PC-9 (cell line): Measurements from ENCODE around the gene CENPVL2. TPM values are rescaled to one million over a fixed set of nuclear protein-coding genes. Genes with fewer than 3 reads are reported as not detected.
"Not testable (repeated sequence)": the region's sequence is repeated elsewhere in the genome, so short reads cannot be mapped to it uniquely, and the experiment has no call there.

Experiments
- Bru-seq: library from RNA; stranded (reverse); fragments of 400-500 nt; gene quantifications from one replicate; lab custom pipeline; 2021; lab: Mats Ljungman, UMichigan
- BruChase-seq, 2 experiments: library from RNA; stranded (reverse); fragments of 400-500 nt; gene quantifications; one replicate each; lab custom pipeline; 2021; lab: Mats Ljungman, UMichigan
- BruUV-seq: library from RNA; stranded (reverse); fragments of 400-500 nt; replicated peaks from 2 replicates; lab custom pipeline; 2021; lab: Mats Ljungman, UMichigan
- CTCF ChIA-PET: fragments of 300-600 bp; sonication (Branson Sonifier 250); formaldehyde crosslinking; loops from one replicate; lab custom pipeline; 2022; ENCODE audit warnings: antibody characterized with exemption; lab: Charles Lee
- POLR2A ChIA-PET: fragments of 300-600 bp; sonication (Branson Sonifier 250); formaldehyde crosslinking; loops from one replicate; lab custom pipeline; 2022; ENCODE audit warnings: antibody characterized with exemption; ENCODE audit not compliant: unreplicated experiment; lab: Charles Lee
- DNase-seq, 2 experiments: peaks; one replicate each; pipeline versions ENCODE4 v3.0.0 to v3.0.0-alpha.2; 2015 to 2022; ENCODE audit warnings: mixed read lengths in 1 of 2
- H2AFZ ChIP-seq: fragments of 200-600 bp; sonication (generic); 2 replicates; pipeline ENCODE4 v1.8.1; 2017; ENCODE audit warnings: antibody characterized with exemption
- H3F3A ChIP-seq: fragments of 200-600 bp; sonication (generic); 2 replicates; pipeline ENCODE4 v1.8.1; 2017; ENCODE audit warnings: antibody characterized with exemption, mild to moderate bottlenecking, low read depth; ENCODE audit not compliant: insufficient read depth
- H3K27ac ChIP-seq: fragments of 200-600 bp; sonication (generic); 2 replicates; pipeline ENCODE4 v1.6.1; 2016; ENCODE audit warnings: mixed run types
- H3K27me3 ChIP-seq: fragments of 200-600 bp; sonication (generic); 2 replicates; pipeline ENCODE4 v1.6.1; 2016; ENCODE audit warnings: low read depth, mixed run types; ENCODE audit not compliant: insufficient read depth
- H3K36me3 ChIP-seq: fragments of 200-600 bp; sonication (generic); 2 replicates; pipeline ENCODE4 v1.6.1; 2016; ENCODE audit warnings: low read depth, mixed run types
- H3K4me1 ChIP-seq: fragments of 200-600 bp; sonication (generic); replicated peaks from 2 replicates; pipeline ENCODE4 v1.6.1; 2016; ENCODE audit warnings: mixed run types; ENCODE audit not compliant: insufficient read depth
- H3K4me2 ChIP-seq: fragments of 200-600 bp; sonication (generic); 2 replicates; pipeline ENCODE4 v1.6.1; 2017; ENCODE audit warnings: mixed run types
- H3K4me3 ChIP-seq: fragments of 200-600 bp; sonication (generic); 2 replicates; pipeline ENCODE4 v1.6.1; 2016; ENCODE audit warnings: mixed run types
- H3K79me2 ChIP-seq: fragments of 200-600 bp; sonication (generic); 2 replicates; pipeline ENCODE4 v1.6.1; 2017; ENCODE audit warnings: low read depth, mixed run types
- H3K9me2 ChIP-seq: fragments of 200-600 bp; sonication (generic); 2 replicates; pipeline ENCODE4 v1.8.1; 2017; ENCODE audit warnings: mild to moderate bottlenecking; ENCODE audit not compliant: insufficient read depth
- H3K9me3 ChIP-seq: fragments of 200-600 bp; sonication (generic); 2 replicates; pipeline ENCODE4 v1.8.1; 2016; ENCODE audit warnings: low read depth; ENCODE audit not compliant: insufficient read depth
- H4K20me1 ChIP-seq: fragments of 200-600 bp; sonication (generic); 2 replicates; pipeline ENCODE4 v1.8.1; 2017; ENCODE audit not compliant: insufficient read depth
- CTCF ChIP-seq: fragments of 200-600 bp; sonication (generic); conservative IDR thresholded peaks from 2 replicates; pipeline ENCODE4 v1.6.1; 2017; ENCODE audit warnings: mixed run types, antibody characterized with exemption, mild to moderate bottlenecking, moderate library complexity
- EZH2 ChIP-seq: fragments of 200-600 bp; sonication (generic); IDR thresholded peaks from 2 replicates; pipeline ENCODE4 v1.8.0; 2017; ENCODE audit warnings: antibody characterized with exemption, low read depth
- intact Hi-C: fragments of 100-400 bp; cut with micrococcal nuclease; formaldehyde crosslinking; loops from one replicate; pipeline ENCODE4 v1.10.0; 2022; ENCODE audit not compliant: unreplicated experiment
- long read RNA-seq: library from polyadenylated mRNA; stranded (forward); transcript quantifications from one replicate; pipeline ENCODE4 v2.0.0, GENCODE V29; 2022
- total RNA-seq: library from RNA; stranded (reverse); gene quantifications from 2 replicates; pipeline ENCODE4 v1.2.3, GENCODE V29; 2021

CENPVL2 gene
- total RNA-seq, result not detected in 2 replicates
- not detected for Bru-seq, nascent RNA
- BruChase-seq, experiment 1, labeled RNA remaining after a 2-hour chase, result not detected
- BruChase-seq, experiment 2, labeled RNA remaining after a 6-hour chase, result not detected
- long read RNA-seq, result 0 reads

GRCh38 chrX:51682720-51683062 lies at the start of gene CENPVL2:
TSS of gene CENPVL2 (minus strand) at chrX:51682831. CDS start at chrX:51682831, 0 bp downstream.
- H3K4me1 ChIP-seq, H3K36me3 ChIP-seq, H3K9me2 ChIP-seq, POLR2A ChIA-PET, H4K20me1 ChIP-seq, DNase-seq, H3K27ac ChIP-seq, CTCF ChIA-PET, intact Hi-C loops, H3K9me3 ChIP-seq, H3K27me3 ChIP-seq, H2AFZ ChIP-seq, H3F3A ChIP-seq, BruUV-seq, H3K79me2 ChIP-seq, H3K4me2 ChIP-seq, H3K4me3 ChIP-seq: not testable (repeated sequence)

DNA sequence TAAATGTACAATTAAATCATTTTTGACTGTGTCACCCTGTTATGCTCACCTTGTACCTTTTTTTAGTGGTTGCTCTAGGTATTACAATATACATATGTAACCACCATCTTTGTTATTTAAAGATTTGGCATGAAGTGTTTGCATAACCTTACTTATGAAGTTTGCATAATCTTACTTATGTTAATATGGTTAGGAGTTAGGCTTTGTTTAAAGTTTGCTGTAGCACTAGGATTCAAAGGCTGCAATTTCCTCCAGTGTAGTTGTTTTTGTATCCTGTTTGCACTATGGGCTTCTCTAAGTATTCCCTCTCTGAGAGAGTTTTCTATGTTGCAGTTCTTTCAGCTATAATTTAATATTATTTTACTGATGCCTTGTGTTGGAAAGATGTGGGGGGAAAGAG lies 45.6 kb upstream of the CENPVL2 start:
- no peaks in the 10 kb centered on the region for H3K36me3 ChIP-seq
- BruUV-seq, result no TSS peak
- no peak for DNase-seq
- H4K20me1 ChIP-seq, result no peaks in the 10 kb centered on the region
- TF ChIP-seq EZH2 (no peak), CTCF (no peak)
- no peak overlapping the region for H3K4me3 ChIP-seq
- H3K4me1 ChIP-seq, result no peaks in the 10 kb centered on the region
- H3F3A ChIP-seq, result no peaks in the 10 kb centered on the region
- H3K27ac ChIP-seq, result no peak overlapping the region
- ChIA-PET POLR2A (no interaction called here), CTCF (interaction anchor here (0.6 kb wide), 1 partner anchor 53 kb away, joined by 3 read pairs; no protein-coding TSS in a partner anchor)
- H3K4me2 ChIP-seq, result no peak overlapping the region
- no peaks in the 10 kb centered on the region for H3K79me2 ChIP-seq
- H3K9me2 ChIP-seq, result no peaks in the 10 kb centered on the region
- peaks cover 3% of the 10 kb centered on the region; the same call in 1 of the 2 replicates for H3K27me3 ChIP-seq
- intact Hi-C loops, result no loop called here
- no peaks in the 10 kb centered on the region for H3K9me3 ChIP-seq
- no peak overlapping the region for H2AFZ ChIP-seq

- CTCF ChIA-PET, H3K9me3 ChIP-seq, H3F3A ChIP-seq, BruUV-seq, POLR2A ChIA-PET, H2AFZ ChIP-seq, H3K4me1 ChIP-seq, H3K4me3 ChIP-seq, DNase-seq, H4K20me1 ChIP-seq, H3K79me2 ChIP-seq, intact Hi-C loops, H3K4me2 ChIP-seq, H3K36me3 ChIP-seq, H3K9me2 ChIP-seq, H3K27me3 ChIP-seq, H3K27ac ChIP-seq: not testable (repeated sequence)
These were observed 30.5 kb upstream of the CENPVL2 start for GRCh38 chrX:51712943-51713647.

DNA sequence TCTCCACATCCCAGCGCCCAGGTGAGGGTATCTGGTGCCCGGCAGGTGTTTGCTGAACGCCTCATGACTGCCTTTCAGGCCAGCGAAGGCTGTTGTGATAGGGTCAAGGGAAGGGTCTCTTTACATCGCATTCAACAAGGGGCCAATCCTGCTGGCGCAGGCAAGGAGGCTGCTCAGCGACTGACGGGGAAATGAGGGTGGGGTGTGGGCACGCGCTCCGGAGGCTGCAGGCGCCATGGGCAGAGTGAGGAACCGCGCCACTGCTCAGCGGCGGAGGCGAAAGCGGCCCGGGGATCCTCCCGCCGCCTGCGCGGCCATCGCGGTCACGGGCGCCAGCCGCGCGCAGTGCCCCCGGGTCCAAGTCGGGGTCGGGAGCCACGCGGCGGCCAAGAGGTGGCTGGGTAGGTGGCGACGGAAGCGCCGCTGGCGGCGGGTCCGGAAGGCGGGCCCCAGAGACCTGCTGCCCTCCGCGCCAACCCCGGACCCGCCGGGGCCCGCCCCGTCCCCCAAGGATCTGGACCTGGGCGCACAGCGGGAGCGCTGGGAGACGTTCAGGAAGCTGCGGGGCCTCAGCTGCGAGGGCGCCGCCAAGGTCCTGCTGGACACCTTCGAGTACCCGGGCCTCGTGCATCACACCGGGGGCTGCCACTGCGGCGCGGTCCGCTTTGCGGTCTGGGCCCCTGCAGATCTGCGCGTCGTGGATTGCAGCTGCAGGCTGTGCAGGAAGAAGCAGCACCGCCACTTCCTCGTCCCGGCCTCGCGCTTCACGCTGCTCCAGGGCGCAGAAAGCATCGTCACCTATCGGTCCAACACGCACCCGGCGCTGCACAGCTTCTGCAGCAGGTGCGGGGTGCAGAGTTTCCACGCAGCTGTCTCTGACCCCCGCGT lies 27.9 kb upstream of the CENPVL2 start, which contains the start of gene CENPVL1:
Gene CENPVL1 (plus strand): TSS at position 236 of the 888 bp plus-strand sequence. CDS start 0 bp downstream, at position 236.
- DNase-seq, H3K79me2 ChIP-seq, CTCF ChIA-PET, intact Hi-C loops, H3K27ac ChIP-seq, H3K27me3 ChIP-seq, BruUV-seq, H3K36me3 ChIP-seq, H2AFZ ChIP-seq, H3K4me1 ChIP-seq, POLR2A ChIA-PET, H3K4me3 ChIP-seq, H3K9me2 ChIP-seq, H3F3A ChIP-seq, H3K9me3 ChIP-seq, H4K20me1 ChIP-seq, H3K4me2 ChIP-seq: not testable (repeated sequence)
